ENCODE measurements around the gene PARN. TPM values are rescaled to one million over a fixed set of nuclear protein-coding genes. Genes with fewer than 3 reads are reported as not detected.

PARN gene
- total RNA-seq, 1 donor from 2014 or later, result 26.5 TPM

DNA sequence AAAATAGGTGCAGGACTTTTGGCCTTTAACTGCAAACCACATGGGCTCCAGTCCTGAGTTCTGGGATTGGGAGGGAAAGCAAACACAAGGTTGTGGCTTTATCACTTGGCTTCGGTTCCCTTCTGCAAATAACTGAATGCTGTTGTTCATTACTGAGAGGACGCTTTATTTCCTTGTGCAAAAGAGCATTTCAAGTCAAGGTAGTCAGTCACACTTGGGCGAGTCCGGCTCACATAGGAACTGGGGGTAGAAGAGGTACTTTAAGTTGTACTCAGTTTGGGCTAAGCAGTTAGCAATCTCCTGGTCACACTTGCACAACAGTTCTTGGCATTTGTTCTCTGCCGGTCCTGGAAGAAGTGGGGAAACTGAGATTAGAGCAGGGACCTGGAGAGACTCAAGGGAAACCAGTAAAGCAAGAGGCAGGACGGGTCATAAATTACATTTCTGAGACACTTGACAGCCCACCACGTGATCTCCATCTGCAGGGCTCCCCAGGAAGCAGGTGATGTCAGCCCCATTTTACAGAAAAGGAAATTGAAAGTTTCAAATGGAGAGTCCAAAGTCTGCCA, 42.4 kb upstream of the PARN start:
- no peak overlapping the region for H3K27ac Mint-ChIP-seq (ENCODE audit: unreplicated experiment)
- no peak for DNase-seq (ENCODE audit: low read depth, low spot score)
- H3K36me3 Mint-ChIP-seq (ENCODE audit: low read depth), result peaks cover 2% of the 10 kb centered on the region
- no peaks in the 10 kb centered on the region for H3K4me1 Mint-ChIP-seq
- H3K9me3 Mint-ChIP-seq, result peaks cover 9% of the 10 kb centered on the region
- H3K4me3 Mint-ChIP-seq, result no peak overlapping the region
- peaks cover 3% of the 10 kb centered on the region for H3K27me3 Mint-ChIP-seq (ENCODE audit: low read depth)
- TF ChIP-seq, protein P1, sequence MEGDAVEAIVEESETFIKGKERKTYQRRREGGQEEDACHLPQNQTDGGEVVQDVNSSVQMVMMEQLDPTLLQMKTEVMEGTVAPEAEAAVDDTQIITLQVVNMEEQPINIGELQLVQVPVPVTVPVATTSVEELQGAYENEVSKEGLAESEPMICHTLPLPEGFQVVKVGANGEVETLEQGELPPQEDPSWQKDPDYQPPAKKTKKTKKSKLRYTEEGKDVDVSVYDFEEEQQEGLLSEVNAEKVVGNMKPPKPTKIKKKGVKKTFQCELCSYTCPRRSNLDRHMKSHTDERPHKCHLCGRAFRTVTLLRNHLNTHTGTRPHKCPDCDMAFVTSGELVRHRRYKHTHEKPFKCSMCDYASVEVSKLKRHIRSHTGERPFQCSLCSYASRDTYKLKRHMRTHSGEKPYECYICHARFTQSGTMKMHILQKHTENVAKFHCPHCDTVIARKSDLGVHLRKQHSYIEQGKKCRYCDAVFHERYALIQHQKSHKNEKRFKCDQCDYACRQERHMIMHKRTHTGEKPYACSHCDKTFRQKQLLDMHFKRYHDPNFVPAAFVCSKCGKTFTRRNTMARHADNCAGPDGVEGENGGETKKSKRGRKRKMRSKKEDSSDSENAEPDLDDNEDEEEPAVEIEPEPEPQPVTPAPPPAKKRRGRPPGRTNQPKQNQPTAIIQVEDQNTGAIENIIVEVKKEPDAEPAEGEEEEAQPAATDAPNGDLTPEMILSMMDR (conservative IDR thresholded peaks at IDR 0.05), result no peak

DNA sequence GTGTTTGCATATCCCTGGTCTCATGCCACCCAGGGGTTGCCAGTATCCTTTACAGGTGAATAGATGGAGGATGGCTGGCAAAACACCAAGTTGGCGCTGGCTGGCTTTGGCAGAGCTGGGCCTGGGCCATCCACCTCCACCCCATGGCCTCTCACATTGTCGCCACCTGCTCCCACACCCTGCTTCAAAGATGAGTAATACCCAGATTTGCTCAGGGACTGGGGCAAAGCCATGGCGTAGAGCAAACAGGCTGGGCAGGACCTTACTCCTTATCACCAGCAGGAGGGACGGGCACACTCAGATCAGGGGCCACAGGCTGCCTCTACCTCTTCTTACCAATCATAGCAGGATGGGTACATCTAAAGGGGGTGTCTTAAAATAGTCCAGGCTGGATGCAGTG, 39.7 kb upstream of the PARN start:
- no peak for DNase-seq (ENCODE audit: low read depth, low spot score)
- Mint-ChIP-seq H3K4me1 (no peaks in the 10 kb centered on the region), H3K9me3 (no peaks in the 10 kb centered on the region), H3K4me3 (no peak overlapping the region), H3K36me3 (ENCODE audit: low read depth) (peaks cover 16% of the 10 kb centered on the region), H3K27me3 (ENCODE audit: low read depth) (no peaks in the 10 kb centered on the region), H3K27ac (ENCODE audit: unreplicated experiment) (no peak overlapping the region)
- TF ChIP-seq, protein P1 (conservative IDR thresholded peaks at IDR 0.05), result no peak

DNA sequence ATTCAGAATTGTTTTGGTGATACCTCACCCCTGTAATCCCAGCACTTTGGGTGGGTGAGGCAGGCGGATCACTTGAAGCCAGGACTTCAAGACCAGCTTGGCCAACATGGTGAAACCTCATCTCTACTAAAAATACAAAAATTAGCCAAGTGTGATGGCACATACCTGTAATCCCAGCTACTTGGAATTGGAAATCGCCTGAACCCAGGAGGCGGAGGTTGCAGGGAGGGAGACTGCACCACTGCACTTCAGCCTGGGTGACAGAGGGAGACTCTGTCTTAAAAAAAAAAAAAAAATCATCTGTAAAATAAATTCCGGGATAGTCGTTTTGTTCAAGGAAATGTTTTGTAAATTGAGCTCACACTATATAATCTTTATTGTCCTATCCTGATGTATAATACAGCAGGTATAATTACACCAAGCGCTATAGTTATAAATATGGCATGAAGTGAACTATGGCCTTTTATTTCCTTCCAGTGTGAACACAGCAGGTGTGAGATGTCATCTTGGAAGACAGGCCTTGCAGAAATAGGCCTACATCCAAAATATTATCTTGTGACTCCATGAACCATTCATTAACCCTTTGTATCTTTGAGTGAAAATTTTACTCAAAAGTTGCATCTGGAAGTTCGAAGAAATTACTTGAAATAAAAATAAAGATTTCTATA, 38.6 kb upstream of the PARN start:
- DNase-seq (ENCODE audit: low read depth, low spot score), result no peak

DNA sequence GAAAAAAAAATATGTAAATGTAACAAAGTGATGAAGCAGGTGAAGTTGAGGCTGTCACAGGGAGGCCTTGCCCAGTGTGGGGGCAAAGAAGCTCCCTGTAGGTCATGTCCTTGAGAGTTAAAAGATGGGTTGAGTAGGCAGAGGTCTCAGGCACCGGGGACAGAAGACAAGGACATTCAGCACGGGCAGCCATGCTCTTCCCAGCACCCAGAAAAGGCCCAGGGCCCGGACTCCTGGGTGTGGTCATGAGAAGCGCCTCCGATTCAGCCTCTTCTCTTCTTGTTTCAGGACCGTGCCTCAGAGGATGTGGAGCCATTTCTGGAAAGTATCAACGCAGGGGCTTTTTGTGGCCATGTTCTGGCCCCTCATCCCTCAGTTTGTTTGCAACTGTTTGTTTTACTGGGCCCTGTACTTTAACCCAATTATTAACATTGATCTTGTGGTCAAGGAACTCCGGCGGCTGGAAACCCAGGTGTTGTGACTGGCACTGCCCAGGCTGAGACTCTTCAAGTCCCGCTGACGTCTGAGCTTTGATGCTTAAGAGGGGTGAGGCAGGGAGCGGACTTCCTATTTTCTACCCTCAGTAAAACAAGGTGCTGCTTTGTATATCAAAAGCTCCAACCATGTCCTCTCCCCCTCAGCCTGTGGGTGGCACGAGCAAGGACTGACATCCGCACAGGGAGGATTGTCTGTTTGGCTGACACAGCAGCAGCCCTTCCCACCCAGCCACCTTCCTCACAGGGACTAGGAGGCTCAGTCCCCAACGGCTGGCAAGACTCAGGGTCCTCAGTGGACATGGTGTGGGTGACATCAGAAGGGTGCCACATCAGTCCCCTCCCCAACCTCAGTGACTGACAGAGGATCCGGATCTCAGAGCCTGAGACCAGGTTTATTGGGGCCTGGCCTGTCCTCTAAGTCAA, 37.5 kb upstream of the PARN start:
- DNase-seq (ENCODE audit: low read depth, low spot score), result no peak
- Mint-ChIP-seq H3K27ac (ENCODE audit: unreplicated experiment) (no peak overlapping the region), H3K27me3 (ENCODE audit: low read depth) (no peaks in the 10 kb centered on the region), H3K4me3 (no peak overlapping the region), H3K9me3 (no peaks in the 10 kb centered on the region), H3K4me1 (no peaks in the 10 kb centered on the region), H3K36me3 (ENCODE audit: low read depth) (peaks cover 21% of the 10 kb centered on the region)
- TF ChIP-seq, protein P1 (conservative IDR thresholded peaks at IDR 0.05), result no peak

More for the DNA sequence above, 38.6 kb upstream of the PARN start:
- no peaks in the 10 kb centered on the region for H3K9me3 Mint-ChIP-seq
- no peaks in the 10 kb centered on the region for H3K27me3 Mint-ChIP-seq (ENCODE audit: low read depth)
- H3K27ac Mint-ChIP-seq (ENCODE audit: unreplicated experiment), result no peak overlapping the region
- H3K4me3 Mint-ChIP-seq, result no peak overlapping the region
- H3K36me3 Mint-ChIP-seq (ENCODE audit: low read depth), result peaks cover 19% of the 10 kb centered on the region
- H3K4me1 Mint-ChIP-seq, result no peaks in the 10 kb centered on the region
- TF ChIP-seq, protein P1 (conservative IDR thresholded peaks at IDR 0.05), result no peak

DNA sequence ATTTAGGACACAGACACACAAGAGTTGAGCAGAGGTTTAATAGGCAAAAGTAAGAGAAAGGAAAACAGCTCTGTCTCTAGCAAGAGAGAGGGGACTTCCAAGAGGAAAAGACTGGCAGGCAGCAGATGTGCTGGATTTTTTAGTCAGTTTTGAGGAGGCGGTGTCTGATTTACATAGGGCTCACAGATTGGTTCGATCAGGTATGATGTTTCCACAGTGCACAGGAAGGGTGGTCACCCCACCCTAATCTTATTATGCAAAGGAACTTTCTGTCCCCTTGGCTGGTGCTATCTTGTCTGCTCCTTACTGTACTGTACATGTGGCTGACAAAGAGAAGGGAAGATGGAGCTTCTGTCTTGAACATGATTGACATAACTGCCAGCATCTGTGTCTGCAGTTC, 28.0 kb upstream of the PARN start:
- Mint-ChIP-seq H3K36me3 (ENCODE audit: low read depth) (peaks cover 15% of the 10 kb centered on the region), H3K4me3 (no peak overlapping the region), H3K4me1 (peaks cover 5% of the 10 kb centered on the region), H3K27me3 (ENCODE audit: low read depth) (no peaks in the 10 kb centered on the region), H3K9me3 (no peaks in the 10 kb centered on the region), H3K27ac (ENCODE audit: unreplicated experiment) (peak overlapping the region; percentile 93)
- TF ChIP-seq, protein P1 (conservative IDR thresholded peaks at IDR 0.05), result no peak
- no peak for DNase-seq (ENCODE audit: low read depth, low spot score)

Measured in neural crest cell (in vitro differentiated cells).